Measurements from ENCODE around the gene KREMEN1.

KREMEN1 gene

DNA sequence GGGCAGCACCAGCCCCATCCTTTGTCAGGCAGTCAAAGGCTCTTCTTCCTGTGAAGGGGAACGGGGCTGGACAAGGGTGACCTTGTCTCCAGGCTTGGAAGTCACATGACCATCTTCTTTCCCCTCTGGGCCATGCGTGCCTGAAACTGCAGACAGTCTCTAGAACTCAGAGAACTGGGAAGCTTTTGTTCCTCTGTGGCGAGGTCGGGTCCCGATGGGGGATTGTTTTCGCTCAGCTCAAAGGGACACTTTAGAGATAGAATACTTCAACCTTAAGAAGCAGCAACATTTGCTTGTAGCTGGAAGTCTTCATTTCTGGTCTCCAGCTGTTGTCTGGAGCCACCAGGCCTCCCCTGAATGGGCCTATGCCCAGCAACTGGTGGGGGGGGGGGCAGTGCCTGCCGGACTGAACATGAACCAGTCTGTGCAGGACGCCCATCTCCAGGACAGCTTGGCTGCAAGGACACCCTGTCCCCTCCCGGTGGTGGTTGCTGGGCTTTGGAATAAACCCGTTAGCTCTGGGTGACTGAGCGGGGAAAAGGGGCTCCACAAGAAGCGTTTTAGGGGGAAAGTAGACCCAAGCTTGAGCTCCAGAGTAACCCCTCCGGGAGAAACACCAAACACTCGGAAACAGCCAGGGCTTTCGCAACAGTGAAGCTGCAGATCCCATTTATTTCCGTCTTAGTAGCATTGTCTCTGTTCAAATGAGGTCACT, 77.2 kb downstream of the KREMEN1 start:
- no peak for DNase-seq (ENCODE audit: low spot score)

DNA sequence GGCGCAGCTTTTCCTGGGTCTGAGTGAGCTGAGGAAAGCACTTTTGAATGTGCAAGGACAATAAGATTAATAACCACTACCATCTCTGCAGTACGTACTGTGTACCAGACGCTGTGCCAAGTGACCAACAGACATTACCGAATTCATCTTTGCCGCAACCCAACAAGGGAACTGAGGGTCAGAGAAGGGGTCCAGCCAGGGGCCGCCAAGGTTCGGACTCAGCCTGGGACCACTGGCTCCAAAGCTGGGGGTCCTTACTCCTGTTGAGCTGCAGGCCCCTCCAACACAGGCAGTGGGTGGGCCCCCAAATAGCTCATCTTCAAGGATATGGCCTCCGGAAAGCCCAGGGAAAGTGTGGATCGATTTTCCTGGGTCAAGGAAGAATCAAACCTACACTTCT, 77.9 kb downstream of the KREMEN1 start:
- DNase-seq (ENCODE audit: low spot score), result no peak

DNA sequence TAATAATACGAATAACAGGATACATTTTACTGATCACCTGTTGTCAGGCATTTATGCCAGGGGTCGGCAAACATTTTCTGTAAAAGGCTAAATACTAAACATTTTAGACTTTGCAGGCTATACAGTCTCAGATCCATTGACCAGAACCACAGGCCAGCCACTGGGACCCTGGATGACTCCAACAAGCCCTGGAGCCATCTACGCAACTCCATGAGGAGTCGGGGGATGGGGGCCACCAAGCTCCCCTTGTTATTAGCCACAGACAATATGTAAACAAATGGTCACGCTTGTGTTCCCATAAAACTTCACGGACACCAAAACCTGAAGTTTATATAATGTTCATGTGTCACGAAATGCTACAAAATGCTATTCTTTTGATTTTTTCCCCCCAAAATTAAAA, 78.5 kb downstream of the KREMEN1 start:
- DNase-seq (ENCODE audit: low spot score), result no peak

DNA sequence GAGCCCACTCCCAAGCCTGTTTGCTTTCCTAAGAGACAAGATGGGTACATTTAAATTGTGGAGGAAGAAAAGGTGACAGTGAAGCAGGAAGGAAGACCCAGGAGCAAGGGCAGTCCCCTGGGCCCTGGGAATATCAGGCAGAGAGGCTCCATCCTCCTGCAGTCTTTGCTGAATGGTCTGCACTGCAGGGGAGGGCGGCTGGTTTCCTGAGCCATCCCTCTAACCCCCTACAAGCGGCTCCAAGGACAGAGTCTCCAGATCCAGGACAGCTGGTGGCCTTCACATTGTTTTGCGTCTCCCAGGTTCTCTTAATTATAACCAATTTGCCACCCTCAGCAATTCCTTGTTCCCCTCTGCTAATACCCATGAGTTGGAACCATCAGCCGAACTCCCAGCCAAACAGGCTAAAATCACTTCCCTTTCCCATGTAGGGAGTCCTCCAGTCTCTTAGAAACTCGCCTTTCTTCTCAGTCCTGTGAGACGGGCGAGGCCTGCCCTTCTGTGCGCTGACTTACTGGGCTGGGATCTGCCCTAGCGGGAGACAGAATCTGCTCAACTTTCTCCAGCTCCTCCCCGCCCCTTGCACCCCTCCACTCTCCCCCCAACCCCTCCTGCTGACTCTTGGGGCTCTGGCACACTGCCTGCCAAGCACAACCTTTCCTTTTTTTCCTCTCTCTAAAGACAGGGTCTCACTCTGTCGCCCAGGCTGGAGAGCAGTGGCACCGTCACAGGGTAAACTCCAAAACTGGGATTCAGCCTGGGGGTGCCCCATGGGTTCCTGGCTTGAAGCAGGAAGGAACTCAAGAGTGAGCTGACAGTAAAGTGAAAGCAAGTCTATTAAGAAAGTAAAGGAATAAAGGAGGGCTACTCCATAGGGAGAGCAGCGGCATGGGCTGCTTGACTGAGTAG, 79.5 kb downstream of the KREMEN1 start:
- no peak for DNase-seq (ENCODE audit: low spot score)

DNA sequence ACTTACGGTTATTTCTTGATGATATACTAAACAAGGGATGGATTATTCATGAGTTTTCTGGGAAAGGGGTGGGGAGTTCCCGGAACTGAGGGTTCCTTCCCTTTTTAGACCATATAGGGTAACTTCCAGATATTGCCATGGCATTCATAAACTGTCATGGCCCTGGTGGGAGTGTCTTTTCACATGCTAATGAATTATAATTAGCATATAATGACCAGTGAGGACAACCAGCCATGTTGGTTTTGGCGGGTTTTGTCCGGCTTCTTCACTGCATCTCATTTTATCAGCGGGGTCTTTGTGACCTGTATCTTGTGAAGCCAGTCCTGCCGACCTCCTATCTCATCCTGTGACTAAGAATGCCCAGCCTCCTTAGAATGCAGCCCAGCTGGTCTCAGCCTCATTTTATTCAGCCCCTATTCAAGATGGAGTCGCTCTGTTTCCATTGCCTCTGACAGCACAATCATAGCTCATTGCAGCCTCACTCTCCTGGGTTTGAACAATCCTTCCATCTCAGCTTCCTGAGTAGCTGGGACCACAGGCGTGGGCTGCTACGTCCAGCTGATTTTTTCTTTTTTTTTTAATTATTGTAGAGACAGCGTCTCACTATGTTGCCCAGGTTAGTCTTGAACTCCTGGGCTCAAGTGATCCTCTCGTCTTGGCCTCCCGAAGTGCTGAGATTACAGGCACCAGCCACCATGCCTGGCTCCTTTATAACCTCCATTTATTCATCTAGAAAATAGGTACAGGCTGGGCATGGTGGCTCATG, 80.3 kb downstream of the KREMEN1 start:
- no peak for DNase-seq (ENCODE audit: low spot score)

DNA sequence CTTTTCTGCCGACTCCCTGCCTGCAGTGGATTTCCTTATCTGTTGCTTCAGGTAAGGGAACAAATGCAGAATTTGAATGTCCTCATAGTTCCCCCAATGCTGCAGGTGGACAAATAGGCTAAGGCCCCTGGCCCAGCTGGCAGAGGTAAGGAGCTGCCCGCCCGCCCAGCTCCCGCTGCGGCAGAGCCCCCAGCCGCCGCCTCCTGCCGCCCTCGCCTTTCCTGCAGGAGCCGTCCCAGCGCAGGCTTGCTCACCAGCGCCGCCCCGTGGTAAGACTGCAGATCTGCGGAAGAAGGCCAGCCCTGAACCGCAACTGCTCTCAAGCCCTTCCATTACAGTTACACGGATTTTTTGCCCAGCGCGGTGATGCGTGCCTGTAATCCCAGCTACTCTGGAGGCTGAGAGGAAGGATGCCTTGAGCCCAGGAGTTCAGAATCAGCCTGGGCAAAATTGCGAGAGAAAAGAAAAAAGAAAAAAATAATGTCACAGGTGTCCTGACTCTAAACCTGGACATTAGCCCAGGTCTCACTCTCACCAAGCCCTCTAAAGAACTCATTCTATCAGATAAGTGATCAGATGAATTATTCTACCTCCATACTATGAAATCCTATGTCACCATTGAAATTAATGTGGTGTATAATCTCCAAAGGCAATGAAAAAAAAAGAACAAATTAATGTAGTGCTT, 81.7 kb downstream of the KREMEN1 start:
- DNase-seq (ENCODE audit: low spot score), result peak; percentile 92

DNA sequence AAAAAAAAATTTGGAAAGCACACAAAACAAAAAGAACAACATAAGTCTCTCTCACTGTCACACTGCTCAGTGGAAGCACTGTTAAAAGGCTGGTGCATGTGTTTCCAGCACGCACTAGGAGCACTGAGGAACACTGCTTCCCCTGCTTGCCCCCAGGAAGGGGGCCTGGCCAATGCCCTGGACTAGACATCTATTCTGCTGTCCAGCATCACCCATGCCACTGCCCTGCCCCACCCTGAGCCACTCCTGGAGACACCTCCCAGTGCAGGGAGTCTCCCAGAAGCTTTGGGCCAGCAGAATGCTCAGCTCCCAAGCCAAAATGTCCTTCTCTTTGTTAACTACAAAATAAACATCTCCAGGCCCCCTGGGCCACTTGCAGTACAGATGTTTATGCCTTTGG, 83.1 kb downstream of the KREMEN1 start:
- DNase-seq (ENCODE audit: low spot score), result no peak

- no peak for DNase-seq (ENCODE audit: low spot score)
Measured at GRCh38 chr22:29156507-29156906, 83.7 kb downstream of the KREMEN1 start.

GRCh38 chr22:29157759-29158535, 85.1 kb downstream of the KREMEN1 start:
- no peak for DNase-seq (ENCODE audit: low spot score)

- no peak for DNase-seq (ENCODE audit: low spot score)
Measured at GRCh38 chr22:29158546-29158945, 85.7 kb downstream of the KREMEN1 start.

GRCh38 chr22:29163808-29164207, 91.0 kb downstream of the KREMEN1 start:
- DNase-seq (ENCODE audit: low spot score), result no peak

- DNase-seq (ENCODE audit: low spot score), result no peak
Measured at GRCh38 chr22:29165321-29166060, 92.7 kb downstream of the KREMEN1 start.

GRCh38 chr22:29166180-29166579, 93.3 kb downstream of the KREMEN1 start:
- no peak for DNase-seq (ENCODE audit: low spot score)

DNA sequence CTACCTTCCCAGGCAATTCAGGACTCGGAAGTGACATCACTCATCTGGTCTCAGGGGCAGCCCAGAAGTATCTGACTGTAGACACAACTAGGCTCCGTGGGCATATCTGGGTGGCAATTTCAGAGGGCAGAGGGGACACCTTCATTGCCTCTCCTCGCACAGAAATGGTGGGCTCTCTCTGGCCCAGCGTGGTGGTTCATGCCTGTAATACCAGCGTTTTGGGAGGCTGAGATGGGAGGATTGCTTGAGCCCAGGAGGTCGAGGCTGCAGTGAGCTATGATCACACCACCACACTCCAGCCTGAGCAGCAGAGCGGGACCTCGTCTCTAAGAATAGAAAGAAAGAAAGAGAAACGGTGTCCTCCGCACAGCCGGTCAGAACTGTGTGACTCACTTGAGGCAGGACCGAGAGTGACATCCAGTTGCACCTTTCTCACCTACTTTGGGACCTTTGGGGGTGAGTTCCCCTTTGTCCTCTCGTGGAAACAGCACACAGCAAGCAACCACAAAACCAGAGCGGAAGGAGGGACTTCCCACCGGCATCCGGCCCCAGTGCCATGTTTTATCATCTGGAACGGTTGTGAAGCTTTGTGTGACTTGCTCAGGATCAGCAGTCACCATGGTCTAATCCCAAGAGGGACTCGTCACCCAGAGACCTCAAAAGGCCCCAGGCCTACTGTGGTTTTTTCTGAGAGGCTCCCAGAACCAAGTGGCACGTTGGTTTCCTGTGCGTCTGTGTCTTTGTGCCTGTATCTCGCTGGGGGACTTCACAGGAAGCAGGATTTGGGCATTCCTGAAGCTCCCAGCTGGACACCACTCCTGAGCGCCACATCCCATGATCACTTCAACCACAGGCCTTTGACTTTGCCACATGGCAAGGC, 94.4 kb downstream of the KREMEN1 start:
- DNase-seq (ENCODE audit: low spot score), result peak; percentile 5

DNA sequence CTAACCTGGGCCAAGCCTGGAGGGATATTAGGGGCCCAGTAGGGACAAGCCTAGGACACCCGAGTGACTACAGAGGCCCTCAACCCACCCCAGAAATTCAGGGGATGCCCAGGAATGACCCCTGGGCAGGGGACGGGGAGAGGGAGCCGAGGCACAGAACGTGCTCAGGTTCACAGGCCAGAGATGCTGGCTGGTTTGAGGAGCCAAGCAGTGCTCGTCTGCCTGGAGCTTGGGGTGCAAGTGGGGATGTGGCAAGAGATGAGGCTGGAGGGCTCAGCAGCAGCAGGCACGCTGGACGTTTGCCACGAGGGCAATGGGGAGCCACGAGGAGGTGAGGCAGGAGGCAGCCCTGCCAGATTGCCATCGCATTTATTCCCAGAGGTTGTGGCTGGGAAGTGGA, 98.9 kb downstream of the KREMEN1 start:
- DNase-seq (ENCODE audit: low spot score), result no peak

DNA sequence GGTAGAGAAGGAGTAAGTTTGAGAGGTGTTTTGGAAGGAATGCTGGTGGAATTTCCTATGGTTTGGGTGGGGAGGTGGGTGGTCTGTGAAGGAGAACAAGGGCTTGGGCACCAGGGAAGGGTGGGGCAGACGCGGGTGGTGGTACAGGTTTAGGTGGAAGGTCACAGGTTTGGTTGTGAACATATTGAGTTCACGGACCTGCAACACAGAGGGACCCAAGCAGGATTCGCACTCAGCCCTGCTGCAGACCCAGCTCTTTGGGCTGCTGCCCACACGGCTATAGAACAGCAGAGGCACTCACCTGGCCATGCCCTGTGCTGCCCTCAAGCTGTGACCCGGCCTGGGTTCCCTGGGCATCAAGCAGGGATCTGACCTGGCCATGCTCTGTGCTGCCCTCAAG, 99.4 kb downstream of the KREMEN1 start:
- DNase-seq (ENCODE audit: low spot score), result no peak

GRCh38 chr22:29175312-29175835, 102.5 kb downstream of the KREMEN1 start:
- DNase-seq (ENCODE audit: low spot score), result no peak

DNA sequence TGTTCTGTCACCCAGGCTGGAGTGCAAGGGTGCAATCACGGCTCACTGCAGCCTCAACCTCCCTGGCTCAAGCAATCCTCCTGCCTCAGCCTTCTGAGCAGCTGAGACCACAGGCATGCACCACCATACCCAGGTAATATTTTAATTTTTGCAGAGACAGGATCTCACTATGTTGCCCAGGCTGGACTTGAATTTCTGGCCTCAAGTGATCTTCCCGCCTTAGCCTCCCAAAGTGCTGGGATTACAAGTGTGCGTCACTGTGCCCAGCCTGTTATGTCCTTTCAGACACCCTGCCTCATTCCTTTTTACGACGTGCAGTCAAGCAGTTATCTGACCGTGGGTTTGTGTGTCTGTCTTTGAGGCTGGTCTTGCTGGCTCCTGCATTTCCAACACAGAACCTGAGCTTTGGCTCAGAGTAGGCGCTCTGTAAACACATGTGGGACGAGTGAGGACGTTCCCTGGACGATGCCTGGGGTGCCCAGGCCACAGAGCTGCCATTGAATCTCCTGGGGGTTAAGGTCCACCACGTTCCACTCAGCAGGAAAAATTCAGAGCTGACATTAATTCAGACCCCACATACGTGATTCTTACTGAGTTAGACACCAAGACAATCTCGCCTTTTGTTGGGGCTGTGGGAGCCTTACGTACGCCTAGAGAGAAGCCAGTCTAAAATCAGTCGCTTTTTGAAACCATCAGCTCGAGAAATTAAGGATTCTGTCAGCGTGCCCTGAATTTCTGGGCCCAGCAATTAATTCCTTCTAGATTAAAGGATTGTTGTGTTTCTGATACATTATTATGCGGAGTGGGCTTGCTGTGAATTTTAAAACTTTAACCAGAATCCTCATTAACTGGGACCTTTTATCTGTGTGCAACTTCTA, 111.4 kb downstream of the KREMEN1 start:
- no peak for DNase-seq (ENCODE audit: low spot score)

Data from AG20443 (cell line).